ENCODE results near the gene RLN1. TPM values are rescaled to one million over a fixed set of nuclear protein-coding genes. Genes with fewer than 3 reads are reported as not detected.

Gene RLN1
- total and polyA plus RNA-seq, 2 experiments from 2014 or later: 1.2 to 3.0 TPM

- H3K36me3 ChIP-seq (ENCODE audit: insufficient read depth): no peaks in the 10 kb centered on the region
- no peaks in the 10 kb centered on the region for H3K4me1 Mint-ChIP-seq
These were observed 24.3 kb downstream of the RLN1 start for GRCh38 chr9:5315187-5315923.

More at GRCh38 chr9:5315187-5315923, 24.3 kb downstream of the RLN1 start:
- Histone ChIP-seq H3K4me3 (no peak overlapping the region), H3K27ac (ENCODE audit: low read depth) (no peak overlapping the region), H3K79me2 (replicated peaks; ENCODE audit: insufficient read depth) (no peaks in the 10 kb centered on the region), H3K27me3 (ENCODE audit: insufficient read depth) (no peaks in the 10 kb centered on the region), H3K4me1 (ENCODE audit: insufficient read depth) (no peaks in the 10 kb centered on the region), H3K4me2 (no peak overlapping the region), H4K20me1 (replicated peaks; ENCODE audit: insufficient read depth) (no peaks in the 10 kb centered on the region; the same call in 1 of the 2 replicates), H3F3A (replicated peaks; ENCODE audit: low read depth) (no peaks in the 10 kb centered on the region), H3K9me2 (ENCODE audit: insufficient read depth) (0 out of 2 replicates have a peak, but pooled peaks cover 5% of the 10 kb centered on the region), H2AFZ (no peak overlapping the region)
- Mint-ChIP-seq H3K36me3 (ENCODE audit: low read depth) (no peaks in the 10 kb centered on the region; the same call in 1 of the 3 replicates), H3K27ac (no peak overlapping the region), H3K4me3 (no peak overlapping the region), H3K27me3 (ENCODE audit: insufficient read depth, low read depth, poor library complexity) (no peaks in the 10 kb centered on the region), H3K9me3 (peaks cover 13% of the 10 kb centered on the region; the same call in 2 of the 3 replicates)
- no peak for TF ChIP-seq ZNF331 (CRISPR knock-in tag; IDR thresholded peaks at IDR 0.05; ENCODE audit: low read depth)
- no peak for TF ChIP-seq ZNF462 (CRISPR knock-in tag; IDR thresholded peaks at IDR 0.05)
- TF ChIP-seq NANOG (IDR thresholded peaks at IDR 0.05; ENCODE audit: borderline replicate concordance): no peak
- no peak for TF ChIP-seq ETS1 (IDR thresholded peaks at IDR 0.05)
- no peak for TF ChIP-seq POLR2AphosphoS5 (IDR thresholded peaks at IDR 0.05; ENCODE audit: low read depth)
- no peak for TF ChIP-seq ZNF114 (CRISPR knock-in tag; IDR thresholded peaks at IDR 0.05)
- TF ChIP-seq REST (IDR thresholded peaks at IDR 0.05; ENCODE audit: unreplicated experiment): no peak
- TF ChIP-seq JUNB (IDR thresholded peaks at IDR 0.05; ENCODE audit: unreplicated experiment): no peak
- TF ChIP-seq STAT1 (IDR thresholded peaks at IDR 0.05; ENCODE audit: unreplicated experiment): no peak
- TF ChIP-seq CREB1 (CRISPR knock-in tag; IDR thresholded peaks at IDR 0.05; ENCODE audit: low read depth): no peak
- no peak for TF ChIP-seq EZH2 (IDR thresholded peaks at IDR 0.05; ENCODE audit: low read depth, unreplicated experiment)
- no peak for TF ChIP-seq EZH2phosphoT487 (IDR thresholded peaks at IDR 0.05; ENCODE audit: unreplicated experiment)
- no peak for TF ChIP-seq CTCF (conservative IDR thresholded peaks at IDR 0.05; ENCODE audit: low read depth in 2 of 2)
- ATAC-seq: no peak
- no peak for DNase-seq (ENCODE audit: low spot score)
